ENCODE results near the gene PHF2. TPM values are rescaled to one million over a fixed set of nuclear protein-coding genes. Genes with fewer than 3 reads are reported as not detected.

PHF2 gene
- total RNA-seq, 1 experiment from 2014 or later: 17.4 TPM

DNA sequence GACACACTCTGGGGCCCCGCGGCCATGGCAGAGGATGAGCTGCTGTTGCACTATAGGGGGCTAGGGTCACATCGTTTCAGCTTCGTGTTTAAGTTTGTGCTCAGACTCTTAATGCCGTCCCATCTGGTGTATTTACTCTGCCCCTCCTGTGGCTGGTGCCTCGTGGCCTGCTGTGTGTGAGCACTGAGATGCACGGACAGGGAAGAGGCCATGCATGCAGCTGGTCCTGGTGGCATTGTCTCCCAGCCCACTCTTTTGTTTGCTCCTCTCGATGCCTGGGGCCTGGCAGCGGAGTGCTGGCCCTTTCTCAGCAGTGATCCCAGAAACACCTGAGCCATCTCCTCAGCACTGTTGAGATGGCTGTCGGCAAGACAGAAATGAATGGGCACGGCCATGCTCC lies 30.0 kb upstream of the PHF2 start:
- TF ChIP-seq, protein P1, sequence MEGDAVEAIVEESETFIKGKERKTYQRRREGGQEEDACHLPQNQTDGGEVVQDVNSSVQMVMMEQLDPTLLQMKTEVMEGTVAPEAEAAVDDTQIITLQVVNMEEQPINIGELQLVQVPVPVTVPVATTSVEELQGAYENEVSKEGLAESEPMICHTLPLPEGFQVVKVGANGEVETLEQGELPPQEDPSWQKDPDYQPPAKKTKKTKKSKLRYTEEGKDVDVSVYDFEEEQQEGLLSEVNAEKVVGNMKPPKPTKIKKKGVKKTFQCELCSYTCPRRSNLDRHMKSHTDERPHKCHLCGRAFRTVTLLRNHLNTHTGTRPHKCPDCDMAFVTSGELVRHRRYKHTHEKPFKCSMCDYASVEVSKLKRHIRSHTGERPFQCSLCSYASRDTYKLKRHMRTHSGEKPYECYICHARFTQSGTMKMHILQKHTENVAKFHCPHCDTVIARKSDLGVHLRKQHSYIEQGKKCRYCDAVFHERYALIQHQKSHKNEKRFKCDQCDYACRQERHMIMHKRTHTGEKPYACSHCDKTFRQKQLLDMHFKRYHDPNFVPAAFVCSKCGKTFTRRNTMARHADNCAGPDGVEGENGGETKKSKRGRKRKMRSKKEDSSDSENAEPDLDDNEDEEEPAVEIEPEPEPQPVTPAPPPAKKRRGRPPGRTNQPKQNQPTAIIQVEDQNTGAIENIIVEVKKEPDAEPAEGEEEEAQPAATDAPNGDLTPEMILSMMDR (conservative IDR thresholded peaks at IDR 0.05): no peak
- no peaks in the 10 kb centered on the region for H3K27me3 ChIP-seq (ENCODE audit: insufficient read depth, low read length)
- peaks cover 20 to 61% (median 34%) of the 10 kb centered on the region in 3 experiments; a peak in 6 of 7 replicates for H3K36me3 Mint-ChIP-seq (ENCODE audit: insufficient read depth in 1 of 3, low read depth in 3 of 3)
- no peak overlapping the region for H4K5ac ChIP-seq (ENCODE audit: insufficient read length, low read depth, low read length)
- DNase-seq: no peak
- no peak overlapping the region for H3K18ac ChIP-seq (ENCODE audit: insufficient read length, low read depth, low read length)
- no peak overlapping the region for H2BK12ac ChIP-seq (ENCODE audit: insufficient read length, low read depth, low read length)
- H3K79me1 ChIP-seq (ENCODE audit: insufficient read depth, low read depth, low read length, poor library complexity, severe bottlenecking): no peaks in the 10 kb centered on the region
- WGBS (ENCODE audit: extremely low coverage, insufficient read length, low lambda C conversion rate): no CpG with 5 or more reads among the region's 11 CpGs
- no peak overlapping the region for H3K4ac ChIP-seq (ENCODE audit: low read depth, low read length)
- H2BK20ac ChIP-seq (ENCODE audit: low read depth, low read length, poor library complexity, severe bottlenecking): no peak overlapping the region
- no peak overlapping the region for H2AK5ac ChIP-seq (ENCODE audit: insufficient read length, low read length)
- peaks cover 4 to 8% of the 10 kb centered on the region in 2 experiments for H3K4me1 Mint-ChIP-seq
- no peak overlapping the region for H3K4me3 Mint-ChIP-seq
- no peaks in the 10 kb centered on the region for H3K4me1 ChIP-seq (ENCODE audit: insufficient read depth, low read length)
- no peak overlapping the region for H2AFZ ChIP-seq (ENCODE audit: low read length)
- H3K9ac ChIP-seq (ENCODE audit: extremely low read depth, insufficient read length, low read length): no peak overlapping the region
- H3K27ac Mint-ChIP-seq: peak overlapping the region in 1 of 3 experiments; percentile 47; a peak in 2 of 7 replicates
- no peaks in the 10 kb centered on the region for H3K27me3 Mint-ChIP-seq (ENCODE audit: low read depth)
- no peaks in the 10 kb centered on the region for H3K23me2 ChIP-seq (ENCODE audit: insufficient read length, low read depth, low read length, poor library complexity, severe bottlenecking)
- H4K8ac ChIP-seq (replicated peaks; ENCODE audit: insufficient read length, low read depth, low read length): no peak overlapping the region
- H3K14ac ChIP-seq (ENCODE audit: insufficient read depth, low read length): no peak overlapping the region
- no peak overlapping the region for H2BK120ac ChIP-seq (ENCODE audit: low read depth, low read length, poor library complexity, severe bottlenecking)
- no peak overlapping the region for H3T11ph ChIP-seq (ENCODE audit: low read length)
- H3K9me3 Mint-ChIP-seq: no peaks in the 10 kb centered on the region
- H3K9me3 ChIP-seq (ENCODE audit: control insufficient read depth, low read depth, low read length): no peaks in the 10 kb centered on the region
- no peak overlapping the region for H3K4me2 ChIP-seq (ENCODE audit: insufficient read depth, insufficient read length, low read length)
- no peak overlapping the region for H3K23ac ChIP-seq (ENCODE audit: insufficient read length, low read depth, low read length)
- H4K20me1 ChIP-seq (ENCODE audit: control insufficient read depth, insufficient read depth, insufficient read length): no peaks in the 10 kb centered on the region
- H3K27ac ChIP-seq (ENCODE audit: insufficient read length, low read depth, low read length): no peak overlapping the region
- H3K56ac ChIP-seq (ENCODE audit: insufficient read length, low read depth, low read length): no peak overlapping the region
- H3K79me2 ChIP-seq (ENCODE audit: insufficient read depth, low read length): no peaks in the 10 kb centered on the region
- H2BK15ac ChIP-seq (ENCODE audit: low read depth, low read length): no peak overlapping the region
- no peak overlapping the region for H4K91ac ChIP-seq (ENCODE audit: insufficient read length, low read depth, low read length)
- H2BK5ac ChIP-seq (ENCODE audit: insufficient read length, low read length): no peak overlapping the region

Data from H9 (cell line).